HG03108 (cell line): Measurements from ENCODE around the gene UBE2E2.
A peak's percentile ranks its signal among the peaks of the same experiment; 100 is the strongest.

Experiments
- ATAC-seq: cut with Tn5 transposase; IDR thresholded peaks from one replicate; pipeline ENCODE4 v1.9.1; 2021; ENCODE audit warnings: moderate library complexity; ENCODE audit not compliant: unreplicated experiment

The UBE2E2 gene

DNA sequence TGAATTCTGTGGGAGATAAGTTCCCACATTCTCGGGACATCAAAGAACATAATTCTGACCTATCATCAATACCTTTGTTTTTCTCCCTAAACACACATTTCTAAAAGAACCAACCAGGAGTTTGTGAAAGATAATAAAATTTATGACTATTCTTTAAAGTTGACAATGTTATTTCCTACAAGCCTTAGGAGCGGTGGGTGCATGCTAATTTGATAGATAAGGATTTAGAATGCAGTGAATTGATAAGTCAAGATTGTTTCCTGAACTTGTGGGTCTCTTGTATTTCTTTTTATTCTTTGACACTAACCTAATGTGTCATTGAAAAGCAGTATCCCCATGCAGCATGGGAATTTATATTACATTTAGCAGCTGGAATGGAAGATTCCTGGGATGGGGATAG, 10.3 kb upstream of the UBE2E2 start:
- no peak for ATAC-seq

DNA sequence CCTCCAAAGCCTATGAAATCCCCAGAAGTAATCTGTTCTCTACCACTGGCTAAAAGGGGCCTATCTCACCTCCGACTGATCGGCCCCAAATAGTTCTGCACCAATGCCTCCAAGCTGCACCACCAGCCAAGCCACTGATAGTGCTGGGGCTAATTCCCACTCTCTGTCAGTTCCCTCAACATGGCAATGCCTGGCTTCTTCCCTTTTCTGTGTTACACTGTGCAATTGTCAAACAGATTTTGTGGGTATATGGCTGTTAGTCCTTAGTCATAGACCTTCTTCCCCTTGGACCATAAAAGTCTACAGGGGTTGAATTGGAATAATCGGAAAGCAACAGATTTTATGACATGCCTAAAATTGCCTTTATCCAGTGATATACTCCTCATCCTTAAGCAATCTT, 9.3 kb upstream of the UBE2E2 start:
- ATAC-seq = no peak

DNA sequence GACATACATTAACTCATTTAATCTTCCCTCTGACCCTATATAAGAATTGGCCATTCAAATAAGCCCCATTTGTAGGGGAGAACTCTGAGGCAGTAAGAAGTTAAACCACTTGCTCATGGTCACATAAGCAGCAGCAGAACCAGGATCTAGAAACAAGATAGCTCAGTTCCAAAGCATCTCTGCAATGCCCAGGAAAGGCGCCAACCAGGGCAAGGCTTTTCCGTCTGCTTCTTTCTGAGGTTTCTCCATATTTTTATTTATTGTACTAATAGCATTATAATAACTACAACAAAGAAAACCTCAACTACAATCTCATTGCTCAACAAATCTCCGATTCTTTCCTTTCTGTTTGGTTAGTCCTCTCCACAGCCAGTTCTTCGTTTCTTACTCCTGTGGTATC, 4.3 kb upstream of the UBE2E2 start:
- no peak for ATAC-seq

DNA sequence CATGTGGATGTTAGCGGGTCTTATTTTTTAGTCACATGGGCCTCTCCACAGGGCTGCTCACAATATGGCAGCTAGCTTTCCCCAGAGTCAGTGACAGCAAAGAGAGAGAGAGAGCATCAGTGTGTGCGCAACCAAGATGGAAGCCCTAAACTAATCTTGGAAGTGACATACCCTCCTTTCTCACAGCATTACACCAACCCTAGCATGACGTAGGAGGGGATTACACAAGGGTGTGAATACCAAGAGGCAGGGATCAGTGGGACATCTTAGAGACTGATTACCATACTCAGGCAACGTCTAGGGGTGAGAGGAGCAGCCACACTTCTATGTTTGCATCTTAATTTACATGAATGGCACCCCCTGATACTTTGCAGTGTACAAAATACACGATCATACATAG, 3.5 kb upstream of the UBE2E2 start:
- ATAC-seq = no peak

DNA sequence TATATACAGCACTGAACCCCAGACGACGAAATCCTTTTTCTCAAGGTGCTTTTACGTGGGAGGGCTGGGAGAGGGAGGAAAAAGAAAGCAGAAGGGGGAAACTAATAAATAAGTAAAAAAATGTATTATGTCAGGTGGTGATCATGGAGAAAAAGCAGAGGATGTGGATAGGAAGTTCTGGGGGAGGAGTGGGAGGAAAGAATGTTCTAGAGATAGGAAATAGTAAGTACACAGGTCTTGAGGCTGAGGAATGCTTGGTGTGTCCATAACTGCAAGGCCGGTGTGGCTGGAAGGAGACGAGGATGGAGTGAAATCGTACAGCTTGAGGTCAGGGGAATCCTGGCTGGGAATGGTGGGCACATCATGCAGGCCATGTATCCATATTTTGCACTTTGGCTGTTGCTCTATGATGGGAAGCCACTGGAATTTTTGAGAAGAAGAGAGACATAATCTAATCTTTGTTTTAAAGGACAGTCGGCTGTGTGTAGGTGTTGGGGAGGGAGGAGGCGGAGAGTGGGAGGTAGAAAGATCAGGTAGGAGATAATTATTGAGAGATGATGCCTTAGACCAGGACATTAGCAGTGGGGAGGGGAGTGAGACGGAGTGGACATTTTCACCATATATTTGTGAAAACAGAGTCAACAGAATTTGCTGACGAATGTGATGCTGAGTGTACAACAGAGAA, 1.8 kb upstream of the UBE2E2 start:
- no peak for ATAC-seq

DNA sequence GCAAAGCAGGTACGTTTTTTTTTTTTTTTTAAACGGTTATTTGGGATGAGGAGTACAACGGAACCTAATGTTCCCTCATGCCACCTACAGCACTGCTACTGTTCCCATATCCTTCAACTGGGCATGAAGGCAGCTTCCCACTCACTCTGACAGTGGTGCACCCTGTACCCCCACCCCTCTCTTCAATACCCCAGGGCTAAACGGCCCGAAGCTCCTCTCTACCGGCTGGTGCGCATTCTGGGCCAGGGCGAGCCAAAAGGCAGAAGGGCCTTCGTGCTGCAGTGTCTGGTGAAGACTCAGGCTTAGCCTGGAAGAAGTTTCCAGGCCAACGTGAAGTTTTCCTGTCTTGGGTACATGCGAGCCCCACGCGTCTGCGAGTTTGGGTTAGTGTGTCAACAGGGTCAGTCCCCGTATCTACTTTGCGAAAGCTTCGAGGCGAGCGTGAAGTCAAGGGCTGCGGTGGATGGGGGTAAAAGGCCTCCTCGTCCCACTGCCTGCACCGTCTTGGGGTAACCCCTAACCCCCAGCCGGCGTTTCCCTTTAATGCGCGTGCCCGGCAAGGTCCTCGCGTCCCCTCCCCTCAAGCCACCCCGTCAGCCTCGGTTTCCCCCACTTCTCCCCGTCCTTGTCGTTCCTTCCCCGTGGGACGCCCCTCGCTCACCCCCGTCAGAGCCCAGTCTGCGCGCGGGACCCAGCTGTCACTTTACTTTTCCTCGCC, 765 bp upstream of the UBE2E2 start:
- peak; percentile 25 for ATAC-seq

DNA sequence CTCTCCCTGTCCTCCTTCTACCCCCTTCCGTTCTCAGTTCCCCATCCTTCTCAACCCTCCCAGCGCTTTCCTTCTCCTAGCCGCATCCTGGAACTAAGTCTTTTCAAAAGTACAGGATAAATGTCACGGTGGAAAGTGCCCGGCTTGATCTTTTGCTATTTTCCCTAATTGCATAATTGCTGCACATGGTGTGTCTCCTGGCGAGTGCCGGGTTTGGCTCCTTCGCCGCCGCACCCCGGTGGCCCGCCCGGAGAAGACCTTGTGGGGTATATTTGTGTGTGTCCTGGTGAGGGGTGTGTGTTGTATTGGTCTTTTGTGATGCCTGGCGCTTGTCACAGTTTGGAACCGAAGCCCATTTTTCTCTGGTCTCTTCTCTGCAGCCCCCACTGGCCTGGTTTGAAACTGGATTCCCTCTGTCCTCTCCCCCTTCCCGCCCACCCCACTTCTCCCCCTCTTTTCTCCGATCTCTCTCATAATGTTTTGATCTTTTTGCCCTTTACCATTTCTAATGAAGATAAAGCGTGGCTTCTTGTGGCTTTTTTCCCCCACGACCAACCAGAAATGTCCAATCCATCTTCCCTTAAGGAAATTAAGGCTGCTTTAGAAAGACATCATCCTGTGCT, 692 bp downstream of the UBE2E2 start:
- no peak for ATAC-seq

DNA sequence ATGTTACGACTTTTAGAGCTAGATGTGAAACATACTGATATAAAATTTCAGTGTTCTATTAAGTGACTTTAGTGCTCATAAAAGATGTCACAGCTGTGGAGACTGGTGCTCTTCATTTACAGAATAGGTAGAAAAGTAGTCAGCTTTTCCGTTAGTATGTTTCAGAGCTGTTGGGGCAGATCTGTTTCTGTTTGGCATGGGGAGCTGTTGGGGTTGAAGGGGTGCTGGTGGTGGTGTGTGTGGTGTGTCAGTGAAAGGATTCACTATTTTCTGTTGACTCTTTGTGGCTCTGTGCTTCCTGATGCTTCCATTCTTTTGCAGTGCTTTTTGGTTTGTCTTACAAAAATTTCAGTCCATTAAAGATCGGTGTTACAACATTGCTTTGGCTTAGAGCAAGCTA, 3.2 kb downstream of the UBE2E2 start:
- ATAC-seq = no peak

DNA sequence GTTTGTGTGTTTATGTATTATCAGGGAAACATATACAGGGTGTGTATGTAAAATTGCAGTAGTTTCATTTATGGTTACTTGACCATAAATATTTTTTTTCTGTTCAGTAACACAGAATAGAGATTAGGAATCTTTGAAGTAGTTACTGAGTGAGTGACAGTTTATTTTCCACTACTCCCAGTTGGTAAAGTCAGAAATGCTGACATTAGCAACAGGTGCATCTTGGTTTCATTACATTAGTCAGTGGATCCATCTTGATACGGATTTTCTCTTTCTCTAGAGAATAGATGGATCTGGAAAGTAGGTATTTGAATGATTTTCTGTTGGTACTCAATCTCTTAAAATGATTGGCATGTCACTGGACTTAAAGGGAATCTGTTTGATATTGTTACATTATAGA, 6.0 kb downstream of the UBE2E2 start:
- no peak for ATAC-seq

DNA sequence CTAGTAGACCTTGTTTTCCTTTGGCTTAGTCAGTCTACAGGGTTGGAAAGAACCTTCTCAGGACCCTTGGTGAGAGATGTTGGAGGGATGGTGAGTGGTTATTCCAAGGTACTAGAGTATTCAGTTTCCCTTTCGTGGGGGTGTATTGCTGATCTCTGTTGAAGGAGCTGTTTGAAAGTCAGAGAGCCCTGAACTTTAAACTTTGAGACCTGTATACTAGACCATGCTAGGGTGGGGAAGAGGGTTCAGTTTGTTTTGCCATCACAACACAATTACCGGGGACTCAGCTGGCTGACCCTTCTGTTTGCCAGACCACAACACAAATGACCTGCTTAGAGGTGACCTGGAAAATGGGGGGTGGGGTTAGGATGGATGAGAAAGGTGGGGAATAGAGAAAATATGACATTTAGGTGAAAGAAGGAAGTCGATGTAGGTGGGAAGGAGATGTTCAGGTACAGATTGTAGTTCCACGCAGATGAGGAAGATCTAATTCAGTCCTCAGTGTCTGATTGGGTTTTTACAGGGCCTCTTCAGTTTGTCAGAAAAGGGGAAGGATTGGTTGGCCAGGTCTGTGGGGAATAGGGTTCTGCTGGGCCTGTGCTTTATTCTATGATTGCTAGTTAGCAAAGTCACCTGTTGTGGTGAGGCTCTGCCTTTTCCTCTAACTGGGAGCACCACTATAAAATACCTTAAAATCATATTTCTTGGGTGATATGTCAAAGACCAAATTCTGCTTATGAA, 6.8 kb downstream of the UBE2E2 start:
- ATAC-seq = no peak

DNA sequence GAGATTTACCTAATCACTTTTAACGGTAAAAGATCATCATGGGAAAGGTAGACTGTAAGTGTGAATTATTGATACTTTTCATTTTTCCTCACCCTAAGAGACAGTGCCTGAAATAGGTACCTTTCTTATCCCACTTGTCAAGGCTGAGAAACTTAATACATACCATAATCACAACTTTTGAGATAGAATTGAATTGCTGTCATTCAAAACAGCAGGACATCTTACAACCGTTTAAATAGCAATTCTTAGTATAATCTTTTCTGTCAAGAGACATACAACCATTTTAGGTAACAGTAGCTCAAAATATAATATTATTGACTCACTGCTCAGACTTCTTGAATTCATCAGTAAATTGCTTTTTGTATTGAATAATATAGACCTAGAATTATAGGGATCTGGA, 10.7 kb downstream of the UBE2E2 start:
- ATAC-seq = no peak

DNA sequence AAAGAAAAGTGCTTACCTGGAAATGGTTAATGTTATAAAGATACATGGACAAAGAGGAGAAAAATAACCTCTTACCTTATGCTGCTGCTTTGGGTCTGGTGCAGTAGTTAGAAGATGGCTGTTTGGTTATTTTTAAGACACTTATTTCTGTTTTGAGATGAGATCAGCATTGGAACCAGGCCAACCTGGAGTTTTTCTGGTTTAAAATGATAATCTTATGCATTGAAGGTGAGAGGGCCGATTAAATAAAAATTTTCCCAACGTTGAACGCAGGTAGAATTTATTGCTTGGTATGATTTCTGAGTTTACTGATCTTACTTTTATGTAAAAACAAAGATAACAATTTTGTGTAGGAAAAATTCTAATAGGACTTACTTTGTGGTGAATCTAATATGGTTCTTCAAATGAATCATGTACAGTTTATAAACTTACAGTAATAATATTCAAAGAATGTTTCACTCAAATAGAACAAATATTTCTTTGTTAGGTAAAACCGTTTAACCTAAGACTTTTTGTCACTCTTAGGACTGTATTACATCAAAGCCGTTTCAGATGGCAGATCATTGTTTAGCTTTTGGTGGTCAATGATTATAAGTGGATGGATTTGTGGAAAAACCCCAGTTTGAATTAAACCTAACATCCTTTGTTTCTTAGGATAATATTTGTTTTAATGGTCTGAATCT, 14.9 kb downstream of the UBE2E2 start:
- no peak for ATAC-seq

DNA sequence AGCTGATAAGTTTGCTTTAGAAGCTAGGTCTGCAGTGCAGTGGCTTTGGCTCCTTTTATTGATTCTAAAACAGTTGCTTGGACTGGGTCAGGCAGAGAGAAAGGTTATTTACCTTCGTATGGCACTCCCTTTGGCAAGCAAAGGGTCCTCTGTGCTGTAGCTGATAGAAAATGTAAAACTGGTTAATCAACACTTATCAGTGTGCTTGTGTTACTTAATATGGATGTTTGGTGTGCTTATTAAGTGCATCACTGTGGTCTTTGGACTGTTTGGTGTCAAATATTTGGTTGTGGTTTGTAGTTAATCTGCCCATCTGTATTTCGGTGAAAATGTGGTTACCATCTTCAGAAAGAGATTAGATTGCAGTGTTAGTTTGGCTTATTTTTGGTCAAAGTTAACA, 16.0 kb downstream of the UBE2E2 start:
- no peak for ATAC-seq

DNA sequence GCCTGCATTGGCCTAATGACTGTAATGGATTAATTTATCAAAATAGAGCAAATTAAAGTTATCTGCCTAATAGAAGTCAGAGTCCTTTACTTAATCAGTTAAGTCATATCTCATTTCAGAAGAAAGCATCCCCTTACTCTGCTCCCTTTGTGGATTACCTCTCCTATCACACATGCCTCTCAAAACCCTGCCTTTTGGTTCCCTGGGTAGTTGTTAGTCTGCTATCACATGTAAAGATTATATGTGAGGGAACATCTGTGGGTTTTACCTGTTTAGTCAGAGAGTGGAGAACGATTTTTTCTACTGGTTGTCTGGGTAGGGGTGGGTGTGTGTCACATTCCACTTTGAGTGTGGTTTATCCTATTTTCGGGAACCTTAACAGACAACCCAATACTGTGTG, 16.4 kb downstream of the UBE2E2 start:
- ATAC-seq = no peak

DNA sequence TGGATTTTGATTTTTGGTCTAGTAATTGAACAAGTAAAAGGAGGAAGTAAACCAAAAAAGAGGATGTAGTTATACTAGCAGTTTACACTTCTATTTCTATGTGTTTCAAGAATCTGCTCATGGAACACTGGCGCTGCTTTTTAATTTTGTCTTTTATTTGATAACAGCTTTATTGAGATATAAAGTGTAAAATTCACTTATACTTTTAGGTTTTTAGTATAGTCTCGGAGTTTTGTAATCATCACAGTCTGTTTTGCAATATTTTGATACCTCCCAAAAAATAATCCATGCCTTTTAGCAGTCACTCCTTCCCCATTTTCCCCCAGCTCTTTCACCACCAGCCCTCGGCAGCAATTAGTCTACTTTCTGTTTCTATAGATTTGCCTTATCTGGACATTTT, 18.0 kb downstream of the UBE2E2 start:
- ATAC-seq = no peak

DNA sequence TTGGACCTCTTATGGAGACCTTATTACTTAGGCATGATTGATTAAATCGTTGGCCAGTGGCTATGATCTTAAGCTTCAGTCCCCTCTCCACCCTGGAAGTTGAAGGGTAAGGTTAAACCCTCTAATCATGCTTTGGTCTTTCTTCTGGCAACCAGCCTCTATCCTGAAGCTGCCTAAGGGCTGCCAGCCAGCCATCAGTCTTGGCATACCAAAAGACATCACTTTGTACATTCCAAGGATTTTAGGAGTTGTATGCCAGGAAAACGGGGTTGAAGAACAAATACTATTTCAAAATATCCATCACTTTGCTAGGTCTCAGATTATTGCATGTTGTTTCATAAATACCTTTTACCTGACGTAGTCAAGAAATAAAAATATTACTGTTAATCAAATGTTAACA, 28.9 kb downstream of the UBE2E2 start:
- ATAC-seq = no peak

DNA sequence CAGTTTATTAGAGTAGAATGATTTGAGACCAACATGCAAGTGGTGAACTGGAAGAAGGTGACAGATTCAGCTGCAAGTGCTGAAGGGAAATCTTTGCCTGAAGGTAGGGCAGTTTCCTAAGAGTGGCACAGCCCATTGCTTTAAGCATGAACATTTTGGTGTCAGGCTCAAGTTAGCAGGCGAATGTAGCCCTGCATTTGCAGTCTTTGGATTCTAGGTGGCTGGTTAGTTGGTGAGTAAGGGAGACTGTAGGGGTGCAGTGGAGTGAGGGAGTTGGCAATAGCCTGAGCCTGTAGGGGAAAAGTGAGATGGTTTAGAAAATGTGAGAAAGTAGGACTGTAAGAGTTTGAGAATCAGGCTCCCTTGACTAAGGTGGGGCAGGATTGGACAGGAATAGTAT, 29.7 kb downstream of the UBE2E2 start:
- no peak for ATAC-seq

DNA sequence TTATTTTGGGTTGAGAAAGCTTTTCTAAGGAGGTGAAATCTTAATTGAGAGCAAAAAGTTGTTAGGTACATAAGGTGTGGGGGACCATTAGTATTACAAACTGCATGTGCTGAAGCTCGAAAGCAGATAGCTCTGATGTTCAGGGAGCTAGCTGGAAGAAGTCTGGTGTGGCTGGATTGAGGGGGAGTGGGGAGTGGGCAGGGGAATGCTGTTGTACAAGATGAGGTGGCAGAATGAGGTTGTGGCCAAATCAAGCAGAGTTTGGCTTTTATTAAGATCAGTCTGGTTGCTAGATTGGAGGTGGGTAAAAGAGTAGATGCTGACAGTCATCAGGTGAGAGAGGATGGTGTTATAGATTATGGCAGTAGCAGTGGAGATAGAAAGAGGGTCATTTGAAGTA, 32.1 kb downstream of the UBE2E2 start:
- ATAC-seq = no peak

DNA sequence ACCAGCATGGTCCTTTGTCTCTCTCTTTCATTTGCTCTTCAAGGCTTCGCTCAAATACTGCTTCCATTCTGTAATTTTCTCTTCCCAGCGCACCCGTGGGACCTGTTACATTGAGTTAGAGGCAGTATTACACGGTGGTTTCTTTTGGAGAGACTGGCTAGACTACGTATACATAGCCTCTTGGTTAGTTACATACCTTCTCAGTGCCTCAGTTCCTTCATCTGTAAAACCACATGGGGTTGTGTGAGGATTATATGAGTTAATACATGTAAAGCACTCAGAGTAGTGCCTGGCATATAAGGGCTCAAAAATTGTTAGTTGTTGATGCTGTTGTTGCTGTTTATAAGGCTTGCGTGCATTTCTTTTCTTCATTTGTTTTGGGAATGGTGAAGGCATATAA, 33.8 kb downstream of the UBE2E2 start:
- ATAC-seq = peak; percentile 18

DNA sequence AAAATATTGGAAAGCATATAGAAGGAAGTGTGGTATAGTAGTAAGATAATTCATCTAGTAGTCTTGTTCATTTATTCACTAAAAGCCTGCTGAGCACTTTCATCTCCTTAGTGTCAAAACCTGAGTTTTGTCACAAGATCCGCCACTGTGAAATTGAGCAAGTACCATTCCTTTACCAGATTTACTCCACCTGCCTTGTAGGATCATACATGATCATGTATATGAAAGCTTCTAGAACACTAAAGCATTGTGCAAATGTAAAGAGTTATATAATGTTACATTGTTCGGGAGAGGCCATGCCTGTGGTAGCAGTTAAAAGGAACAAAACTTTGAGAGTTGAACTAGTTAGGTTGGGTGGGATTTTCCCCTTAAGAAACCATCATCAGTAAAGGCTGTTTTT, 35.0 kb downstream of the UBE2E2 start:
- ATAC-seq = no peak

DNA sequence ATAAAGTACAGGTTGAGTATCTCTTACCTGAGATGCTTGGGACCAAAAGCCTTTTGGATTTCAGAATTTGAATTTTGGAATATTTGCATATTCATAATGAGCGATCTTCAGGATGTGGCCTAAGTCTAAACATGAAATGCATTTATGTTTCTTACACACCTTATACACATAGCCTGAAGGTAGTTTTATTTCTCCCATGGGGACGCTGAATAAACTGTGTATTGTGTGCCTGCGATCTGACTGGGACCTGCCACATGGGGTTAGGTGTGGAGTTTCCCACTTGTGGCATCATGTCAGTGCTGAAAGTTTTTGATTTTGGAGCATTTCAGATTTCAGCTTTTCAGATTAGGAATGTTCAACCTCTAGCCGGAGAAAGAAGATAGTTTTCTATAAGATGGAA, 35.5 kb downstream of the UBE2E2 start:
- ATAC-seq = no peak
